HG02852 (cell line): ENCODE measurements around the gene ANKMY1.

Experiments used
- ATAC-seq: cut with Tn5 transposase; IDR thresholded peaks from one replicate; pipeline ENCODE4 v1.9.1; 2021; ENCODE audit warnings: mild to moderate bottlenecking, moderate library complexity; ENCODE audit not compliant: unreplicated experiment

The ANKMY1 gene

DNA sequence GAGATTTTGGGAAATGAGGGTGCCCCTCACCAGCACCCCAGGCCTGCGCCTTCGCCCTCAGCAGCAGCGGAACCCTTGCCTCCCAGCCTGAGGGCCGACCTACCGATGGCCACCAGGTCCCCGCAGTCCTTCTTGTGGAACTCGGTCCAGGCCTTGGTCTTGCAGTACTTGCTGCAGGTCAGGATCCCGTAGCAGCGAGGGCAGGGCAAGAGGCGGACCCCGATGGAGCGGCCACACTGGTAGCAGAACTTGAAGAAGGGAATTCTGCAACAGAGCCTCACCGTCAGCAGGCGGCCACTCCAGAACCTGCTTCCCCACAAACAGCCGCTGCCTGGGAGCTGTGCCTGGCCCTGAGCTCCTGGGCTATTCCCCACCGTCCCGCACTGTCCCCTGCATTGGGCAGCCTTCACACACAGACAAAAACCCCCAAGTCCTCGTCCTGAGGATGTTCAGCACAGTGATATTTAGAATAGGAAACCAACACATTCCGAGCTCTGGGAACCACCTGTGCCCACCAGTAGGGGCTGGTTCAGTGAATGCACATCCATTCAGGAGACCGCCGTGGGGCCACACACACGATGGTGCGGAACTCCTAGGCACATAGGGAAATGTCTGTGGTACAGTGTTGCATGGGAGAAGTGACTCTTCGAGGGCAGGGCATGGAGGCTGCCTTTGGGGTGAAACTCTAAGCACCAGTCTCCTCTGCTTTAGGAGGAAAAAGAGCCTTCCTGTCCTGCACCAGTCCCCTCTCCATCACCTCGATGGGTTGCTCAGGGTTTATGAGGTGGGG, 76.8 kb downstream of the ANKMY1 start:
- no peak for ATAC-seq

DNA sequence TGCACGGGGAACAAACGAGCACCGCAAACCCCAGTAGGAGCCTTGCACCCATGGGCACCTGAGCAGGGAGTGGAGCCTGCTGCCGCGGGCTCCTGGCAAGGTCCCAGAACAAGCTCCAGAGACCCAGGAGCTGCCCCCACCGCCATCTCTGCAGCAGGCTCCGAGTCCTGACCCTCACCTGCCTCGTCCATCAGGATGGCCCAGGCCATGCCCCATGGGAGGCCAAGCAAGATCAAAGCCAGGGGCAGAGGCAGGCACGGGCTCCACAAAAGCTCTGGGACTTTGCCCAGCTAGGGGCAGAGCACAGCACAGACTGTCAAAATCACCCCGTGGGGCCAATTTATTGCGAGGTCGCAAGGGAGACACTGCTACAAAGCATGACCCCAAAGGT, 78.7 kb downstream of the ANKMY1 start:
- ATAC-seq = no peak

DNA sequence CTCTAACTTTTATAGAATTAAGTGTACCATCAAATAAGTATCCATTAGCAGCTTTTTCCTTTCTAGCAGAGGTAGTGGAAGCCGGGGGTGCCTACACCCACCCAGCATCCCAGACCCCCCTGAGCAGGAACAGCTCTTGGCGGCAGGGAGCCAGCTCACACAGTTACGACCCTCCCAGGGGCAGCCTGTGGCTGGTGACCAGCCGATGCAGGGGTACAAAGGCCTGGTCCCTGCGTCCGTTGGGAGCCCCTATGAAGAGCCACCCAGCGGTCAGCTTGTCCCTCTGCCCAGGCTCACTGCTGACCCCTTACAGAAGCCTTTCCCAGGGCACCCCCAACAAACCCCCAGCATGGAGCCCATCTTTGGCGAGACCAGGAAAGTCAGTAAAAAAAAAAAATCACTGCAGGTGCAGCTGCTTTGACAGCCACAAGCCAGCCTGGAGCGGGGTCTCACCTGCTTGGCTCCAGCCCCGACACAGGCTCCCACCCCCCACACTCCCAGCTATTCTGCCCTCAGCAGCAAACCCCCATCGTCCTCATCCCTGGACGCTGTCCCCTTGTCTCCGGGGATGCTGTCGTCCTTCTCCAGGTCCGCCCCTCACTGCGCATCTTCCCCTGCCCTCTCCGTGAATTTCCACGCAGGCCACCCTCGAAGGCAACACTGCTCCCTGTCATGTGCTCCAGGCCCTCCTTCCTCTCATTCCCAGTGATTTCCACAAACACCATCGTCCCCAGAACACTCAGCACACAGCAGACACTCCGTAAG, 79.3 kb downstream of the ANKMY1 start:
- ATAC-seq = no peak

DNA sequence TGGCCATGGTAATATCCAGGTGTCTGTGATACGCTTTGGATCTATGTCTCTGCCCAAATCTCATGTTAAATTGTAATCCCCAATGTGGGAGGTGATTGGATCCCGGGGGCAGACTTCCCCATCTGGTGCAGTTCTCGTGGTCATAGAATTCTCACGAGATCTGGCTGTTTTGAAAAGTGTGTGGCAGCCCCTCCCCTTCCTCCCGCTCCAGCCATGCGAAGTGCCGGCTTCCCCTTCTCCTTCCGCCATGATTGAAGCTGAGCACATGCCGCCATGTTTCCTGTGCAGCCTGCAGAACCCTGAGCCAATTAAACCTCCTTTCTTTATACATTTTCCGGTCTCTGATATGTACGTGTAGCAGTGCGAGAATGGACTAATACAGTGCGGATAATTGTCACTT, 79.9 kb downstream of the ANKMY1 start:
- ATAC-seq = no peak

DNA sequence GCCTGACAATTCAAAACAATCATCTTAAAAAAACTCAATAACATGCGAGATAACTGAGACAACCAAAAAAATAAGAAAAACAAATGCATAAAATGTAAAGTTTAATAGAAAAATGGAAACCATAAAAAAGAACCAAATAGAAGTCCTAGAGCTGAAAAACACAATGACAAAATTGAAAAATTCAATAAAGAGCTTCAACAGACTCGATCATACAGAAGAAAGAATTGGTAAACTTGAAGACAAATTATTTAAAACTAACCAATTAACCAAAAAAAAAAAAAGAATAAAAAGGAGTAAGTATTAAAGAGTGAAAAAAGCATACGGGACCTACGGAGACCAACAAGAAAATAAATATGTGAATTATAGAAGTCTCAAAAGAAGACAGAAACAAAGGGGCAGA, 84.6 kb downstream of the ANKMY1 start:
- no peak for ATAC-seq

DNA sequence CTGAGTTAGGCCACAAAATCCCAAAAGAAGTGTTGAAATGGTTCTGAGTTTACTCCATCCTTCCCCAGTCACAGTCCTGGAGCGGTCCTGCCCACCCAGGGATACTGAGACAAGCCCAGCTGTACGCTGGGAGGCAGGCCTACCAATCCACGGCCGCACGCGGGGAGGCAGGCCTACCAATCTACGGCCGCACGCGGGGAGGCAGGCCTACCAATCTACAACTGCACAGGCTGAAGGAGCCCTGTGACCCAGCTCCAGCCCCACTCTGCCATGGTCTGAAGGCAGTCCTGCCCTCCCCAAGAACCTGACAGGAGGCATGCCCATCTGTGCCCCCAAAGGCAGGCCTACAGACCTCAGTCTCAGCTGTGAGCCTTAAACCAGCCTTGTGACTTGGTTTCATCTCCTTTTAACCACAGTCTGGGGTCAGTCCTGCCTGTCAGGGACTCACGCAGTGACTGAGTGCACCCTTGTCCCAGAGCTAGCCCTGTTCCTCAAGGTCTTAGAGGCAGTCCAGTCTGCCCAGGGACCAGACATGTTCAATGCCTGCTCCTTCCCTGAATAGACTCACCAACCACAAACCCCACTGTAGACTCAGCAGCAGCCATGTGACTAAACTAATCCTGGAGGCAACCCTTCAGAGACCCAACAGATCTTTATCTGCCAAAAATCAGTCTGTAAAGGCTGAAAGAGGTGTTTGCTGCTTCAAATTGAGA, 85.6 kb downstream of the ANKMY1 start:
- ATAC-seq = no peak

DNA sequence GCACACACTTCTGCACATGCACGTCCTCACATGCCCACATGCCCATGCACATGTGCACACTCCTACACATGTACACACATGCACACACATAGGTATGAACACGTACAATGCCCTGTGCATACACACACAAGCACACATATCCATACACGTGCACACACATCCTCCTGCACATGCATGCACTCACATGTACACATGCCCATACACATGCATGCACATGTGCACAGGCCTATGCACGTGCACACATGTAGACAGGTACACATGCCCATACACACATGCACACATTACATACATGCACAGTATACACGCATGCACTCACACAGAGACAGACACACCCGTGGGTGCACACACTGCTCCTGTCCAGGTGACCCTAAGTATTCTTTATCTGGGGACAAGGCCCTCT, 88.0 kb downstream of the ANKMY1 start:
- no peak for ATAC-seq

DNA sequence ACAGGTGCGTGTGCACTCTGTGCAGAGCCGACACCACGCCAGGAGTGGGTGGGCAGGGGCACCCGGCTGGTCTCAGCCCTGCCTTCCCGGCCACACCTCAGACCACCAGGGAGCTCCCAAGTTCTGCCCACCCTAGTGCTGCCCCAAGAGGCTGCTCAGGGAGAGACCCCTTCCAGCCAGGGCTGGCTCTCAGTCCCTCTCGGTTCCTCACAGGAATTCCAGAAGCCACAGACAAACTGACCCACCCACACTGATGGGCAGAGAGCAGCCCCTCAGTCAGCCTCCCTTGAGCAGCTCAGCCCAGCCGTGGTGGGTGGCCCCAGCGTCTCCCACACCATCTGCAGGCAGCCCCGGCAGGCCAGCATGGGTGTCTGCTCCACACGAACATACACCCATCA, 88.5 kb downstream of the ANKMY1 start:
- no peak for ATAC-seq

DNA sequence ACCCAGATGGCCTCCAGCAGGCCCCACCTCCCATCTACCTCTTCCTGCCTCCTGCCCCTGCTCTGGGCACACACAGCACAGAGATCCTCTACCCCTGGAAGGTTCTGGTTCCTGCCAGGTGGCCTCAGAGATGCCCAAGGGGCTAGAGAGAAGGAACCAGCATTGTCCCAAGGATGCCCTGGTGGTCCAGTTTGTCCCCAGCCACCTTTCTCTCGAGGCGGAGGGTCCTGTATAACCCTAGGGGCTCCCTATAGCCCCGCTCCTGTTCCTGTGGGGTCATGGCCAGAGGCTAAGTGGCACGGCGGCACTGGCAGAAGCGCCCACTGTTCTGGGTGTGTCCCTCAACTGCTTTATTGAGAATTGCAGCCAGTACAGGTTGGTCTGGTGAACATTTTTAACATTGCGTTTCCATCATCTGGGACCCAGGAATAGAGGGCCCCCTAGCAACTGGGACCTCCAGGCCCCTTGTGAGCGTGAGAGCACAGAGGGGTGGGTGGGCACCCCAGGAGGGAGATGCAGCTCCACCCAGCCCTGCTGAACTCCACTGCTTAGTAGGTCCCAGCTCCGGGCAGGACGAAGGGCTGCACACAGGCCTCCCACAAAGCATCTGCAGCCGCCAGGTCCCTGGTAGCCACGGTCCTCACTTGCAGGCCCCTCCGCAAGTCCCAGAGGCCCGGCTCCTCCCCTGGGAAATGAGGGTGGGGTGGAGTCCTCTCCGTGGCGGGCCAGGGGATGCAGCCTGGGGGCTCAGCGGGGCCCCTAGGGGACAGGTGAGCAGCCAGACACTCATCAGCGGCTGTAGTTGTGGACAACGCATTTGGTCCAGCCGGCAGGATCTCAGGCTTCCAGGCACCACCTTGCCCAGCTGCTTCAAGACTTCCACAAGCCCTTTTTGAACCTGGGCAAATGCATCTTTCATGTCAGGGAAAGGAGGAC, 89.2 kb downstream of the ANKMY1 start:
- ATAC-seq = no peak

DNA sequence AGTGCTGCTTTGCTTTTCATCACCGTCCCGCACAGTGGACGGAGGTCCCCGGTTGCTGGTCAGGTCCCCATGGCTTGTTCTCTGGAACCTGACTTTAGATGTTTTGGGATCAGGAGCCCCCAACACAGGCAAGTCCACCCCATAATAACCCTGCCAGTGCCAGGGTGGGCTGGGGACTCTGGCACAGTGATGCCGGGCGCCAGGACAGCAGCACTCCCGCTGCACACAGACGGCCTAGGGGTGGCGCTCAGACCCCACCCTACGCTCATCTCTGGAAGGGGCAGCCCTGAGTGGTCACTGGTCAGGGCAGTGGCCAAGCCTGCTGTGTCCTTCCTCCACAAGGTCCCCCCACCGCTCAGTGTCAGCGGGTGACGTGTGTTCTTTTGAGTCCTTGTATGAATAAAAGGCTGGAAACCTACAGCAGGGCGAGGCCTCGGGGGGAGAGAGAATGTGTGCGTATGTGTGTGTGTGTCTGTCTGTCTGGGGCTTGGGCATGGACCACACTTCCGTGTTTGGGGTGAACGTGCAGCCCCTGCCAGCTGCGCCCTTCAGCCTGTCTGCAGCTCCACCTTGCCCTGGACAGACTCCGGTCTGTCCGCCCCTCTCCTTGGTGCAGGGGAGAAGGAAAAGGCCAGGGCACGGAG, 90.0 kb downstream of the ANKMY1 start:
- ATAC-seq = no peak

DNA sequence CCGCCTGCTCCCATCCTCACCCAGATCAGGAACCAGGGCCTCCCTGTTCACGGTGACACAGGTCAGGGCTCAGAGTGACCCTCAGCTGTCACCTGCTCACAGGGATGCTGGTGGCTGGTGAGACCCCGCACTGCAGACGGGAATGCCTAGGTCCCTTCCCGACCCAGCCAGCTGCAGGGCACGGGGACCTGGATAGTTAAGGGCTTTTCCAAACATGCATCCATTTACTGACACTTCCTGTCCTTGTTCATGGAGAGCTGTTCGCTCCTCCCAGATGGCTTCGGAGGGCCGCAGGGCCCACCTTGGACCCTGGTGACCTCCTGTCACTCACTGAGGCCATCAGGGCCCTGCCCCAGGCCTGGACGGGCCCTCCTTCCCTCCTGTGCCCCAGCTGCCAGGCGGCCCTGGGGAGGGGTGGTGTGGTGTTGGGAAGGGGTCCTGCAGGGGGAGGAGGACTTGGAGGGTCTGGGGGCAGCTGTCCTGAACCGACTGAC, 90.6 kb downstream of the ANKMY1 start:
- ATAC-seq = no peak

DNA sequence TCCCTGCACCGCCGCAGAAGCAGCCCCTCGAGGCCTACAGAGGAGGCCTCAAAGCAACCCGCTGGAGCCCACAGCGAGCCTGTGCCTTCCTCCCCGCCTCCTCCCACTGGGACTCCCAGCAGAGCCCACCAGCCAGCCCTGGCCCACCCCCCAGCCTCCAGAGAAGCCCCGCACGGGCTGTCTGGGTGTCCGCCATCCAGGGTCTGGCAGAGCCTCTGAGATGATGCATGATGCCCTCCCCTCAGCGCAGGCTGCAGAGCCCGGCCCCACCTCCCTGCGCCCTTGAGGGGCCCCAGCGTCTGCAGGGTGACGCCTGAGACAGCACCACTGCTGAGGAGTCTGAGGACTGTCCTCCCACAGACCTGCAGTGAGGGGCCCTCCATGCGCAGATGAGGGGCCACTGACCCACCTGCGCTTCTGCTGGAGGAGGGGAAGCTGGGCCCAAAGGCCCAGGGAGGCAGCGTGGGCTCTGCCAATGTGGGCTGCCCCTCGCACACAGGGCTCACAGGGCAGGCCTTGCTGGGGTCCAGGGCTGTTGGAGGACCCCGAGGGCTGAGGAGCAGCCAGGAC, 91.1 kb downstream of the ANKMY1 start:
- no peak for ATAC-seq

DNA sequence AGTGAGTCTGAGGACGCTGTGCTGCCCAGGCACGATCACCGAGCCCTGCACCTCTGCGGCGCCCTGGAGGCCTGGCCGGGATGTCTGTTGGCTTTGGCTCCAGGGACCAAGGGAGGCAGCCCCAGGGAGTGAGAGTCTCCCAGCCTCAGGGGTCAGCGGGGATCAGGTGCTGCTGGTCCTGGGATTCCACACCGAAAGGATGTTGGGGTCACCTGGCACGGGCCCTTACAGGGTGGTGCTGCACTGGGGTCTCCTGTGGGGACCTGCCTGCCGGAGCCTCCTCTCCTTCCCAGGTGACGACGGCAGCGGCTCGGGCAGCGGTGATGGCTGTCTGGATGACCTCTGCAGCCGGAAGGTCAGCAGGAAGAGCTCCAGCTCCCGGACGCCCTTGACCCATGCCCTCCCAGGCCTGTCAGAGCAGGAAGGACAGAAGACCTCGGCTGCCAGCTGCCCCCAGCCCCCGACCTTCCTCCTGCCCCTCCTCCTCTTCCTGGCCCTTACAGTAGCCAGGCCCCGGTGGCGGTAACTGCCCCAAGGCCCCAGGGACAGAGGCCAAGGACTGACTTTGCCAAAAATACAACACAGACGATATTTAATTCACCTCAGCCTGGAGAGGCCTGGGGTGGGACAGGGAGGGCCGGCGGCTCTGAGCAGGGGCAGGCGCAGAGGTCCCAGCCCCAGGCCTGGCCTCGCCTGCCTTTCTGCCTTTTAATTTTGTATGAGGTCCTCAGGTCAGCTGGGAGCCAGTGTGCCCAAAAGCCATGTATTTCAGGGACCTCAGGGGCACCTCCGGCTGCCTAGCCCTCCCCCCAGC, 91.8 kb downstream of the ANKMY1 start:
- ATAC-seq = no peak

DNA sequence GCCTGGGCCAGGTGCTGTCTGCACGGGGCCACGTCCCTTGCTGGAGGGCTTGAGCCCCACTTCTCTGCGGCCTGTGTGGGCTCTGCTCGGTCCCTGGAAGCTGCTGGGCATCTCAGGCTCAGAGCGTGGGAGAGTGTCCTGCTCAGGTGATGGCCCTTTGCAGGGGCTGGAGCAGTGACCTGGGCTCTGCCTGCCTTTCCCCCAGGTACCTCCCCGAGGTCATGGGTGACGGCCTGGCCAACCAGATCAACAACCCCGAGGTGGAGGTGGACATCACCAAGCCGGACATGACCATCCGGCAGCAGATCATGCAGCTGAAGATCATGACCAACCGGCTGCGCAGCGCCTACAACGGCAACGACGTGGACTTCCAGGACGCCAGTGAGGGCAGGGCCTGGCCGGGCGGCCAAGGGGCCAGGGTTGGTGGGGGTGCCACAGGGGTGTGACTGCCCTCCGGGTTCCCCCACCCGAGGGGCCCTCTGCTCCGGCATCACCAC, 92.5 kb downstream of the ANKMY1 start:
- no peak for ATAC-seq

DNA sequence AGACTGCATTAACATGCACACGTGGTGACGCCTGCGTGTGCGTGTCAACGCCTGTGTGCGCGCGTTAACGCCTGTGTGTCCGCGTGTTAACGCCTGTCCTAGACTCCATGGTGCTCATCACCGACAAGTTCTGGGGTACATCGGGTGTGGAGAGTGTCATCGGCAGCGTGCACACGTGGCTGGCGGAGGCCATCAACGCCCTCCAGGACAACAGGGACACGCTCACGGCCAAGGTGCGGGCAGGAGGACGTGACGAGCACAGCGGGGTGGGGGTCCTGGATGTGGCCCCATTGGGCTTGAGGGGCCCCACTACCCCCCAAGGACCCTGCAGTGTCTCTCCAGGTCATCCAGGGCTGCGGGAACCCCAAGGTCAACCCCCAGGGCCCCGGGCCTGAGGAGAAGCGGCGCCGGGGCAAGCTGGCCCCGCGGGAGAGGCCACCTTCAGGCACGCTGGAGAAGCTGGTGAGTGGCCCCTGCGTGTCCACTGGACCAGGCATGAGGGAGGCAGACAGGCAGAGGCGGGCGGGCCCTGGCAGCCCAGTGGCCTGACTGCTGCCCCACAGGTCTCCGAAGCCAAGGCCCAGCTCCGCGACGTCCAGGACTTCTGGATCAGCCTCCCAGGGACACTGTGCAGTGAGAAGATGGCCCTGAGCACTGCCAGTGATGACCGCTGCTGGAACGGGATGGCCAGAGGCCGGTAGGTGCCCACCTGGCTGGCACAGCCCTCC, 93.1 kb downstream of the ANKMY1 start:
- ATAC-seq = no peak

DNA sequence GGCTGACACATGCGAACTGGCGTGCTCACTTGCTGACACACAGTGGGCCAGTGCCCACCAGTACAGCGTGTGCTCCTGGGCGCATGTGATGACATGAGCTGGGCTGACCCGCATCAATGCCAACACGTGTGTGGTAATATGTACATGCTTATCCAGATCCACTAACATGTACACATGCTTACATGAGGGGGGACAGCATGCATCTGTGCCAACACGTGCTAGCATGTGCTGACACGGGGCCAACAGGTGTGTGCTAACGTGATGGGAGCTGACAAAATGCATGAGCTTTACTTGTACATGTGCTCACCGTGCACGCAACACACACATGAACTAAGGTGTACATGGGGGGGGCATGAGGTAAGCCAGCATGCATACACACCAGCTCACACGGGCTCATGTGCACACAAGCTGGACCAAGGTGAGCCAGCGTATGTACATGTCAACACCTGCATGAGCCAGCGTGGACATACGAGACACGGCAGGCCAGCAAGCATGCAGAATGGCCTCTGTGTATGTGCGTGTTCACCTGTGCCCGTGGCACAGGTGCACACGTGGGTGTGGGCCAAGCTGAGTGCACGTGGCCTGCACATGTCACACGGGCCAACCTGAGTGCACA, 93.8 kb downstream of the ANKMY1 start:
- no peak for ATAC-seq

DNA sequence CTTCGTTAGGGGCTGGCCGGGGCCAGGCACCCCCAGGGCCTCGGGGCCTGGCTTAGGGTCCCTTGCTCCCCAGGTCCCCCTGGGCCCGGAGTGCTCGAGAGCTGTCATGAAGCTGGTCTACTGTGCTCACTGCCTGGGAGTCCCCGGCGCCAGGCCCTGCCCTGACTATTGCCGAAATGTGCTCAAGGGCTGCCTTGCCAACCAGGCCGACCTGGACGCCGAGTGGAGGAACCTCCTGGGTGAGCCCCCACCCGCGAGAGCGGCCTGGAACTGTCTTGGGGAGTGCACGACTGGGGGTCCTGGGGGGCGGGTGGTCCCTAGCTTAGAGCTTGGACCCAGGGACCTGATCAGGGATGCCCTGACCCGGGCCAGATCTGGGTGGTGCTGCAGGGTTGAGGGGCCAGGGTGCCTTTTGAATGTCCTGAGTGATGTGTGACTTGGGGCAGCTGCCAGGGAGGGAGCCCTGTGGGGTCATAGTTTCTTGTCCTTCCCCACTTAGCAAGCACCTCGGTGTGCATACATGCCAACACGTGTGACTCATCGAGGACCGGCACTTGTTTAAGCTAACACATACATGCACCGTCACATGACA, 94.4 kb downstream of the ANKMY1 start:
- no peak for ATAC-seq
